Measurements from ENCODE around the gene C17orf75.

DNA sequence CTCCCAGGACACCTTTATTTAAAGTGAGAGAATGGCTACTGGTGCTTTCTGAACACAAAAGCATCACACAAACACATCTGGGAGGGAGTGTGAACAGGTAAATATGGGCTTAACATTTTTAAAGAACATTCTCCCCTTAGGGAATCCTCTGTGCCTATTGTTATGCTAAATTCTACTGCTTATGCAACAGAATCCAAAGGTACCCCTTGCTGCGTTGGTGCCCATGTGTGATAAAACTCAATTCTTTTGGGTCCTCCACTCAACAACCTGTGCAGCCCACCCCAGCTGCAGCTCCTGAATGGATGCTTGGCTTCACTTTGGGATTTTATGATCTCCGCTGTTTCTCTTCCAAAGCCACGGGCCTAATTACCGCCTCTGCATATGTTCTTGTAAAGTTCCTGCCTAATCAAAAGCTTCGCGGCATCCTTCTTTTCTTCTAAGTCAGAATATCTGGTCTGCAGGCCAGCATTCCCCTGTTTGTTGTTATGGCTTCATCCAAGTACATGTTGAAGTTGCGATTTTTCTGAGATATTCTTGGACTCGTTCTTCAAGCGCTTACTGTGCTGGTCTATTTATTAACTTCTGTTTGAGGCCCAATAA, 52.4 kb downstream of the C17orf75 start:
- TF ChIP-seq, protein P1, sequence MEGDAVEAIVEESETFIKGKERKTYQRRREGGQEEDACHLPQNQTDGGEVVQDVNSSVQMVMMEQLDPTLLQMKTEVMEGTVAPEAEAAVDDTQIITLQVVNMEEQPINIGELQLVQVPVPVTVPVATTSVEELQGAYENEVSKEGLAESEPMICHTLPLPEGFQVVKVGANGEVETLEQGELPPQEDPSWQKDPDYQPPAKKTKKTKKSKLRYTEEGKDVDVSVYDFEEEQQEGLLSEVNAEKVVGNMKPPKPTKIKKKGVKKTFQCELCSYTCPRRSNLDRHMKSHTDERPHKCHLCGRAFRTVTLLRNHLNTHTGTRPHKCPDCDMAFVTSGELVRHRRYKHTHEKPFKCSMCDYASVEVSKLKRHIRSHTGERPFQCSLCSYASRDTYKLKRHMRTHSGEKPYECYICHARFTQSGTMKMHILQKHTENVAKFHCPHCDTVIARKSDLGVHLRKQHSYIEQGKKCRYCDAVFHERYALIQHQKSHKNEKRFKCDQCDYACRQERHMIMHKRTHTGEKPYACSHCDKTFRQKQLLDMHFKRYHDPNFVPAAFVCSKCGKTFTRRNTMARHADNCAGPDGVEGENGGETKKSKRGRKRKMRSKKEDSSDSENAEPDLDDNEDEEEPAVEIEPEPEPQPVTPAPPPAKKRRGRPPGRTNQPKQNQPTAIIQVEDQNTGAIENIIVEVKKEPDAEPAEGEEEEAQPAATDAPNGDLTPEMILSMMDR (conservative IDR thresholded peaks at IDR 0.05; ENCODE audit: low read length): no peak
- no peak for TF ChIP-seq EZH2phosphoT487 (IDR thresholded peaks at IDR 0.05; ENCODE audit: borderline replicate concordance)

Measured in Loucy (cell line).